H9 (cell line): ENCODE measurements around the gene CPAMD8. TPM values are rescaled to one million over a fixed set of nuclear protein-coding genes. Genes with fewer than 3 reads are reported as not detected.

Experiments
- DNase-seq: peaks from one replicate; pipeline ENCODE4 v3.0.0-alpha.2; 2017
- H2AFZ ChIP-seq: one replicate; pipeline ENCODE4 v1.6.1; 2013; ENCODE audit warnings: mild to moderate bottlenecking, low read length, control low read depth, moderate library complexity
- H2AK5ac ChIP-seq: 2 replicates; pipeline ENCODE4 v1.6.1; 2013; ENCODE audit warnings: low read length, control low read depth, mixed read lengths; ENCODE audit not compliant: insufficient read length
- H2BK120ac ChIP-seq: one replicate; pipeline ENCODE4 v1.6.1; 2013; ENCODE audit warnings: low read depth, mild to moderate bottlenecking, low read length, control low read depth, inconsistent platforms; ENCODE audit not compliant: poor library complexity, severe bottlenecking
- H2BK12ac ChIP-seq: 2 replicates; pipeline ENCODE4 v1.6.1; 2013; ENCODE audit warnings: low read length, control low read depth, mixed read lengths, low read depth; ENCODE audit not compliant: insufficient read length
- H2BK15ac ChIP-seq: 2 replicates; pipeline ENCODE4 v1.6.1; 2013; ENCODE audit warnings: low read depth, low read length, control low read depth
- H2BK20ac ChIP-seq: one replicate; pipeline ENCODE4 v1.6.1; 2013; ENCODE audit warnings: low read depth, mild to moderate bottlenecking, low read length, control low read depth, inconsistent platforms; ENCODE audit not compliant: poor library complexity, severe bottlenecking
- H2BK5ac ChIP-seq: 2 replicates; pipeline ENCODE4 v1.6.1; 2013; ENCODE audit warnings: low read length, control low read depth, mixed read lengths; ENCODE audit not compliant: insufficient read length
- H3K14ac ChIP-seq: 2 replicates; pipeline ENCODE4 v1.6.1; 2013; ENCODE audit warnings: low read length, control low read depth; ENCODE audit not compliant: insufficient read depth
- H3K18ac ChIP-seq: 2 replicates; pipeline ENCODE4 v1.6.1; 2013; ENCODE audit warnings: low read depth, mild to moderate bottlenecking, mixed read lengths, low read length, control low read depth; ENCODE audit not compliant: insufficient read length
- H3K23ac ChIP-seq: 2 replicates; pipeline ENCODE4 v1.6.1; 2013; ENCODE audit warnings: low read length, control low read depth, mixed read lengths, low read depth; ENCODE audit not compliant: insufficient read length
- H3K23me2 ChIP-seq: 2 replicates; pipeline ENCODE4 v1.6.1; 2013; ENCODE audit warnings: low read depth, mild to moderate bottlenecking, mixed read lengths, low read length, control low read depth; ENCODE audit not compliant: insufficient read length, poor library complexity, severe bottlenecking
- H3K27ac ChIP-seq: 2 replicates; pipeline ENCODE4 v1.5.1; 2013; ENCODE audit warnings: low read length, control low read depth, mixed read lengths, low read depth; ENCODE audit not compliant: insufficient read length
- H3K27me3 ChIP-seq: 2 replicates; pipeline ENCODE4 v1.6.1; 2013; ENCODE audit warnings: low read length, control low read depth, inconsistent platforms; ENCODE audit not compliant: insufficient read depth
- H3K4ac ChIP-seq: 2 replicates; pipeline ENCODE4 v1.6.1; 2013; ENCODE audit warnings: low read depth, mild to moderate bottlenecking, control low read depth, inconsistent platforms, low read length, moderate library complexity
- H3K4me1 ChIP-seq: 2 replicates; pipeline ENCODE4 v1.6.1; 2013; ENCODE audit warnings: low read length, control low read depth, inconsistent platforms; ENCODE audit not compliant: insufficient read depth
- H3K4me2 ChIP-seq: 2 replicates; pipeline ENCODE4 v1.6.1; 2013; ENCODE audit warnings: low read length, control low read depth, mixed read lengths; ENCODE audit not compliant: insufficient read length, insufficient read depth
- H3K56ac ChIP-seq: 2 replicates; pipeline ENCODE4 v1.6.1; 2013; ENCODE audit warnings: low read depth, mild to moderate bottlenecking, mixed read lengths, low read length, control low read depth; ENCODE audit not compliant: insufficient read length
- H3K79me1 ChIP-seq: 2 replicates; pipeline ENCODE4 v1.6.1; 2013; ENCODE audit warnings: low read depth, mild to moderate bottlenecking, moderate library complexity, low read length, control low read depth, inconsistent platforms; ENCODE audit not compliant: insufficient read depth, poor library complexity, severe bottlenecking
- H3K79me2 ChIP-seq: 2 replicates; pipeline ENCODE4 v1.6.1; 2013; ENCODE audit warnings: low read length, control low read depth, inconsistent platforms; ENCODE audit not compliant: insufficient read depth
- H3K9ac ChIP-seq: 2 replicates; pipeline ENCODE4 v1.6.1; 2013; ENCODE audit warnings: low read length, control low read depth, mixed read lengths; ENCODE audit not compliant: insufficient read length; ENCODE audit errors: extremely low read depth
- H3K9me3 ChIP-seq: one replicate; pipeline ENCODE4 v1.6.1; 2013; ENCODE audit warnings: low read depth, low read length, inconsistent platforms; ENCODE audit not compliant: control insufficient read depth
- H3T11ph ChIP-seq: one replicate; pipeline ENCODE4 v1.6.1; 2013; ENCODE audit warnings: mild to moderate bottlenecking, low read length, control low read depth, inconsistent platforms
- H4K20me1 ChIP-seq: one replicate; pipeline ENCODE4 v1.6.1; 2013; ENCODE audit not compliant: control insufficient read depth, insufficient read length, insufficient read depth
- H4K5ac ChIP-seq: 2 replicates; pipeline ENCODE4 v1.6.1; 2013; ENCODE audit warnings: low read depth, mild to moderate bottlenecking, mixed read lengths, low read length, control low read depth; ENCODE audit not compliant: insufficient read length
- H4K8ac ChIP-seq: replicated peaks from 2 replicates; pipeline ENCODE4 v1.6.1; 2013; ENCODE audit warnings: low read length, control low read depth, mixed read lengths, low read depth; ENCODE audit not compliant: insufficient read length
- H4K91ac ChIP-seq: 2 replicates; pipeline ENCODE4 v1.6.1; 2013; ENCODE audit warnings: low read depth, mild to moderate bottlenecking, moderate library complexity, mixed read lengths, low read length, control low read depth; ENCODE audit not compliant: insufficient read length
- H3K27ac Mint-ChIP-seq, 3 experiments: 2 replicates in 2 of 3; 3 replicates in 1 of 3; pipeline ENCODE4 v1.8.0; 2020 to 2021; ENCODE audit warnings: mixed read lengths in 3 of 3, mild to moderate bottlenecking in 1 of 3, moderate library complexity in 1 of 3
- H3K27me3 Mint-ChIP-seq: 2 replicates; pipeline ENCODE4 v1.8.0; 2021; ENCODE audit warnings: low read depth, mild to moderate bottlenecking, moderate library complexity, mixed read lengths
- H3K36me3 Mint-ChIP-seq, 3 experiments: 2 replicates in 2 of 3; 3 replicates in 1 of 3; pipeline ENCODE4 v1.8.0; 2020 to 2021; ENCODE audit warnings: low read depth in 3 of 3, mixed read lengths in 3 of 3; ENCODE audit not compliant: insufficient read depth in 1 of 3
- H3K4me1 Mint-ChIP-seq, 2 experiments: 2 replicates each; pipeline ENCODE4 v1.8.0; 2020; ENCODE audit warnings: mixed read lengths in 2 of 2
- H3K4me3 Mint-ChIP-seq, 2 experiments: 2 replicates in 1 of 2; 3 replicates in 1 of 2; pipeline ENCODE4 v1.8.0; 2020 to 2021; ENCODE audit warnings: mild to moderate bottlenecking in 2 of 2, mixed read lengths in 2 of 2, moderate library complexity in 1 of 2
- H3K9me3 Mint-ChIP-seq, 2 experiments: 2 replicates in 1 of 2; 3 replicates in 1 of 2; pipeline ENCODE4 v1.8.0; 2020; ENCODE audit warnings: mild to moderate bottlenecking in 2 of 2, mixed read lengths in 2 of 2, moderate library complexity in 1 of 2
- WGBS: extraction: QIAGEN DNeasy Blood & Tissue Kit; methylation state at CpG from one replicate; pipeline ENCODE4 v1.1.7; 2013; ENCODE audit warnings: missing lambda C conversion rate, low lambda C conversion rate, mixed read lengths; ENCODE audit not compliant: insufficient read length; ENCODE audit errors: extremely low coverage; 5-methylcytosine and 5-hydroxymethylcytosine counted together
- total RNA-seq: library from RNA; stranded (reverse); gene quantifications from 2 replicates; pipeline ENCODE4 v1.2.1, GENCODE V29; 2021
- TF ChIP-seq, protein P1 (sequence below): fragments of 200-600 bp; sonication (generic); conservative IDR thresholded peaks from 3 replicates; pipeline ENCODE4 v1.8.0; 2021; ENCODE audit warnings: antibody characterized with exemption, mild to moderate bottlenecking

CPAMD8 gene
- total RNA-seq, 1 experiment from 2014 or later, result 12.0 TPM

DNA sequence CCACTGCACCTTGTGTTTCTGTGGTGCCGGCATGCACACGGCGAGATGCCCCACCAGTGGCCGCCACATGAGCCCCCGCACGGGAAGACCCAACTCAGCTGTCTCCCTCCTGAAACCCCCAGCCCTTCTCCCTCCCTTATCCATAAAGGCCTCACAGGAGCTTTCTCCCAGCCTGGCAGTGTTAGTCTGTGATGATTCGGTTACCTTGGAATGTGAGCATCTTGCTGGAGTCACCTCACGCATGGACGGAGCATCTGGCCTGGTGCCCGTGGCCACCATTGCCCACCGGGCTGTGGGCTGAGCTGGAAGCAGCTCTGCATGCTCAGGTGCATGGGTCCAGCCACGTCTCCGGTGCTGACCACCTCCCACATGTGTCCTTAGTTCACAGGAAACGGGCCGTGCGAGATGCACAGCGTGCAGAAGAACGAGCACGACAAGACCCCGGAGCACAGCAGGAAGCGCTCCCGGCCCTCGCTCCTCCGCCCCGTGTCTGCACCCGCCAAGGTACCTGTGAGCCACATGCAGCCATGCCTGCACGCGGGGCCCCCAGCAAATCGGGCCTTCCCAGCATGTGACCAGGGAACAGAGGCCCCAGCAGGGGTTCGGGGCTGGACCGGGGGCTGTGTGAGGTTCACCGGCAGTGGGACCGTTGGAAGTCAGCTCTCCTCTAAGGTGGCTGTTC lies 175.4 kb downstream of the CPAMD8 start:
- no peak overlapping the region for H2BK120ac ChIP-seq
- no CpG with 5 or more reads among the region's 33 CpGs for WGBS
- no peak overlapping the region for H3K4ac ChIP-seq
- no peak overlapping the region for H2BK12ac ChIP-seq
- no peak overlapping the region for H2AFZ ChIP-seq
- Mint-ChIP-seq H3K36me3 (peaks cover 47 to 87% (median 77%) of the 10 kb centered on the region in 3 experiments; a peak in 6 of 7 replicates), H3K27ac (peak overlapping the region in 1 of 3 experiments; percentile 44; a peak in 1 of 7 replicates), H3K27me3 (no peaks in the 10 kb centered on the region), H3K9me3 (no peaks in the 10 kb centered on the region), H3K4me3 (no peak overlapping the region), H3K4me1 (no peaks in the 10 kb centered on the region)
- no peak overlapping the region for H3K9ac ChIP-seq
- no peak overlapping the region for H4K8ac ChIP-seq
- no peak overlapping the region for H3K18ac ChIP-seq
- H3K27ac ChIP-seq, result no peak overlapping the region
- no peaks in the 10 kb centered on the region for H4K20me1 ChIP-seq
- no peaks in the 10 kb centered on the region for H3K9me3 ChIP-seq
- H3K14ac ChIP-seq, result no peak overlapping the region
- no peak for DNase-seq
- no peak overlapping the region for H3K56ac ChIP-seq
- H4K5ac ChIP-seq, result no peak overlapping the region
- H2AK5ac ChIP-seq, result no peak overlapping the region
- no peak overlapping the region for H3T11ph ChIP-seq
- no peak overlapping the region for H3K4me2 ChIP-seq
- TF ChIP-seq, protein P1, sequence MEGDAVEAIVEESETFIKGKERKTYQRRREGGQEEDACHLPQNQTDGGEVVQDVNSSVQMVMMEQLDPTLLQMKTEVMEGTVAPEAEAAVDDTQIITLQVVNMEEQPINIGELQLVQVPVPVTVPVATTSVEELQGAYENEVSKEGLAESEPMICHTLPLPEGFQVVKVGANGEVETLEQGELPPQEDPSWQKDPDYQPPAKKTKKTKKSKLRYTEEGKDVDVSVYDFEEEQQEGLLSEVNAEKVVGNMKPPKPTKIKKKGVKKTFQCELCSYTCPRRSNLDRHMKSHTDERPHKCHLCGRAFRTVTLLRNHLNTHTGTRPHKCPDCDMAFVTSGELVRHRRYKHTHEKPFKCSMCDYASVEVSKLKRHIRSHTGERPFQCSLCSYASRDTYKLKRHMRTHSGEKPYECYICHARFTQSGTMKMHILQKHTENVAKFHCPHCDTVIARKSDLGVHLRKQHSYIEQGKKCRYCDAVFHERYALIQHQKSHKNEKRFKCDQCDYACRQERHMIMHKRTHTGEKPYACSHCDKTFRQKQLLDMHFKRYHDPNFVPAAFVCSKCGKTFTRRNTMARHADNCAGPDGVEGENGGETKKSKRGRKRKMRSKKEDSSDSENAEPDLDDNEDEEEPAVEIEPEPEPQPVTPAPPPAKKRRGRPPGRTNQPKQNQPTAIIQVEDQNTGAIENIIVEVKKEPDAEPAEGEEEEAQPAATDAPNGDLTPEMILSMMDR, result no peak
- H2BK5ac ChIP-seq, result no peak overlapping the region
- H3K27me3 ChIP-seq, result no peaks in the 10 kb centered on the region
- no peak overlapping the region for H4K91ac ChIP-seq
- no peak overlapping the region for H2BK20ac ChIP-seq
- no peaks in the 10 kb centered on the region for H3K79me1 ChIP-seq
- no peaks in the 10 kb centered on the region for H3K4me1 ChIP-seq
- no peak overlapping the region for H2BK15ac ChIP-seq
- H3K23ac ChIP-seq, result no peak overlapping the region
- H3K79me2 ChIP-seq, result no peaks in the 10 kb centered on the region
- H3K23me2 ChIP-seq, result no peaks in the 10 kb centered on the region
